Measurements from ENCODE around the gene IPO4. TPM values are rescaled to one million over a fixed set of nuclear protein-coding genes. Genes with fewer than 3 reads are reported as not detected.
A peak's percentile ranks its signal among the peaks of the same experiment; 100 is the strongest.

IPO4 gene
- polyA plus RNA-seq, 4 donors: 32.7 to 40.9 (median 37.0) TPM

- no peak for DNase-seq (ENCODE audit: low read depth in 4 of 4, low spot score in 2 of 4)
These were observed 37.1 kb downstream of the IPO4 start for GRCh38 chr14:24151404-24152080.

- no peak for DNase-seq (ENCODE audit: low read depth in 4 of 4, low spot score in 2 of 4)
These were observed 37.6 kb downstream of the IPO4 start for GRCh38 chr14:24150993-24151392.

GRCh38 chr14:24150567-24150966, 38.0 kb downstream of the IPO4 start:
- no peak for DNase-seq (ENCODE audit: low read depth in 4 of 4, low spot score in 2 of 4)

GRCh38 chr14:24150061-24150460, 38.6 kb downstream of the IPO4 start:
- no peak for DNase-seq (ENCODE audit: low read depth in 4 of 4, low spot score in 2 of 4)

GRCh38 chr14:24149302-24149969, 39.2 kb downstream of the IPO4 start:
- DNase-seq (ENCODE audit: low read depth in 4 of 4, low spot score in 2 of 4): no peak

GRCh38 chr14:24147761-24148428, 40.7 kb downstream of the IPO4 start:
- no peak for DNase-seq (ENCODE audit: low read depth in 4 of 4, low spot score in 2 of 4)

- DNase-seq (ENCODE audit: low read depth in 4 of 4, low spot score in 2 of 4): peak; percentile 89 to 98 (median 94)
These were observed 41.4 kb downstream of the IPO4 start, which contains the start of gene RNF31 for GRCh38 chr14:24146978-24147760. Gene RNF31 (plus strand): TSS chr14:24147498. CDS start chr14:24147699, 201 bp downstream.

- peak; percentile 83 to 94 (median 90) for DNase-seq (ENCODE audit: low read depth in 4 of 4, low spot score in 2 of 4)
These were observed 42.1 kb downstream of the IPO4 start, which contains the start of gene PSME2 for GRCh38 chr14:24146453-24146977. Gene PSME2 (minus strand): TSS chr14:24146610. CDS start chr14:24146581, 29 bp downstream.

- peak in 1 of 4 donors; percentile 50 for DNase-seq (ENCODE audit: low read depth in 4 of 4, low spot score in 2 of 4)
These were observed 42.7 kb downstream of the IPO4 start for GRCh38 chr14:24145690-24146452.

- DNase-seq (ENCODE audit: low read depth in 4 of 4, low spot score in 2 of 4): no peak
These were observed 43.4 kb downstream of the IPO4 start for GRCh38 chr14:24145219-24145618.

- DNase-seq (ENCODE audit: low read depth in 4 of 4, low spot score in 2 of 4): no peak
These were observed 44.2 kb downstream of the IPO4 start for GRCh38 chr14:24144451-24144850.

GRCh38 chr14:24143511-24143910, 45.1 kb downstream of the IPO4 start:
- DNase-seq (ENCODE audit: low read depth in 4 of 4, low spot score in 2 of 4): no peak

- DNase-seq (ENCODE audit: low read depth in 4 of 4, low spot score in 2 of 4): peak; percentile 98 to 100 (median 99)
These were observed 47.3 kb downstream of the IPO4 start, which contains the start of gene EMC9 for GRCh38 chr14:24141097-24141880. Gene EMC9 (minus strand): TSS chr14:24141591. CDS start chr14:24141304, 287 bp downstream.

GRCh38 chr14:24139272-24139934, 49.2 kb downstream of the IPO4 start:
- no peak for DNase-seq (ENCODE audit: low read depth in 4 of 4, low spot score in 2 of 4)

GRCh38 chr14:24138396-24139271, 50.0 kb downstream of the IPO4 start:
- DNase-seq (ENCODE audit: low read depth in 4 of 4, low spot score in 2 of 4): no peak

- no peak for DNase-seq (ENCODE audit: low read depth in 4 of 4, low spot score in 2 of 4)
These were observed 50.9 kb downstream of the IPO4 start for GRCh38 chr14:24137529-24138395.
